Spleen (tissue), 7 donors: Measurements from ENCODE around the gene MST1.

Experiments
- CTCF ChIP-seq, 11 experiments: fragments of 200-600 bp in 7 of 11; fragments of 450-650 bp in 4 of 11; sonication (generic) in 4 of 11; IDR thresholded peaks in 8 of 11; conservative IDR thresholded peaks in 3 of 11; 1 replicate in 7 of 11; 2 replicates in 4 of 11; pipeline versions ENCODE4 v1.4.0 to v1.8.0; 2016 to 2021; ENCODE audit warnings: antibody characterized with exemption in 11 of 11, inconsistent platforms in 4 of 11, mild to moderate bottlenecking in 1 of 11
- POLR2A ChIP-seq, 3 donors: fragments of 450-650 bp; IDR thresholded peaks; one replicate each; pipeline ENCODE4 v1.5.1; 2017; ENCODE audit warnings: antibody characterized with exemption in 3 of 3, mild to moderate bottlenecking in 1 of 3
- POLR2AphosphoS5 ChIP-seq, 3 donors: sonication (generic); formaldehyde crosslinking; IDR thresholded peaks; one replicate each; pipeline ENCODE4 v1.5.1; 2017; ENCODE audit warnings: antibody characterized with exemption in 3 of 3
- donor health status: DM: no; HTN: no; CAD: no; lungs with moderate emphysema.
- donor health status: DM: no; HTN: no; CAD: no.
- donor health status: DM: no; HTN: no; CAD: no.

DNA sequence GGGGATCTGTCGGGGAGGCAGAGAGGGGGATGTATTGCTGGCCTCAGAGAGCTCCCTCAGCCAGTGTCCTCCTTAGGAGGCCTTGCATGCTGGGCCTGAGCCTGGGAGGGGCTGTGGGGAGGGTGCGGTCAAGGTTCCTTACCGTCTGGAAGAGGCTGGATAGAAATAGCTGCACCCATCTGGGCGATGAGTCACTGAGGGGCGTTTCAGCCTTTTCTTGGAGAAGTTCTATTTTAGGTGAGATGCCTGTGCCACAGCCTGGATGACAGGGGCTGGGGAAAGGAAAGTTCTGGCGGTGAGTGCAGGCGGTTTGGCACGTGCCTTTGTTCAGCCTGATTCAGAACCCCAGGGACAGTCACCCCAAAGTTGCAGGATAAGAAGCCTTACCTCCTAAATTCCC, 50.8 kb downstream of the MST1 start:
- TF ChIP-seq POLR2A (IDR thresholded peaks at IDR 0.05) (no peak), CTCF (IDR thresholded peaks at IDR 0.05 in 8 of 11, conservative IDR thresholded peaks at IDR 0.05 in 3 of 11) (no peak), POLR2AphosphoS5 (IDR thresholded peaks at IDR 0.05) (no peak)
